GM23338 (cell line): Measurements from ENCODE around the gene OMA1. TPM values are rescaled to one million over a fixed set of nuclear protein-coding genes. Genes with fewer than 3 reads are reported as not detected.

Experiments used
- ATAC-seq: fragments of 200-7000 bp; cut with Tn5 transposase; 3 replicates; pipeline ENCODE4 v1.9.1; 2020
- DNase-seq: peaks from one replicate; pipeline ENCODE4 v3.0.0-alpha.2; 2015; ENCODE audit warnings: low spot score
- H2AFZ ChIP-seq: fragments of 200-600 bp; sonication (generic); 2 replicates; pipeline ENCODE4 v1.8.0; 2016; ENCODE audit warnings: antibody characterized with exemption, mild to moderate bottlenecking, moderate library complexity
- H3F3A ChIP-seq: fragments of 200-600 bp; sonication (generic); replicated peaks from 2 replicates; pipeline ENCODE4 v1.8.0; 2017; ENCODE audit warnings: antibody characterized with exemption, mixed run types, low read depth
- H3K27ac ChIP-seq: fragments of 200-600 bp; sonication (generic); 2 replicates; pipeline ENCODE4 v1.6.1; 2016; ENCODE audit warnings: low read depth
- H3K27me3 ChIP-seq: fragments of 200-600 bp; sonication (generic); 2 replicates; pipeline ENCODE4 v1.8.0; 2016; ENCODE audit warnings: mild to moderate bottlenecking, mixed run types, moderate library complexity; ENCODE audit not compliant: insufficient read depth
- H3K36me3 ChIP-seq: fragments of 200-600 bp; sonication (generic); 2 replicates; pipeline ENCODE4 v1.8.0; 2016; ENCODE audit warnings: mild to moderate bottlenecking; ENCODE audit not compliant: insufficient read depth
- H3K4me1 ChIP-seq: fragments of 200-600 bp; sonication (generic); 2 replicates; pipeline ENCODE4 v1.8.0; 2016; ENCODE audit warnings: mild to moderate bottlenecking, moderate library complexity; ENCODE audit not compliant: insufficient read depth
- H3K4me2 ChIP-seq: fragments of 200-600 bp; sonication (generic); 2 replicates; pipeline ENCODE4 v1.7.1; 2017; ENCODE audit warnings: mixed run types
- H3K4me3 ChIP-seq: fragments of 200-600 bp; sonication (generic); 2 replicates; pipeline ENCODE4 v1.6.1; 2016; ENCODE audit warnings: mixed run types
- H3K79me2 ChIP-seq: fragments of 200-600 bp; sonication (generic); replicated peaks from 2 replicates; pipeline ENCODE4 v1.8.0; 2017; ENCODE audit warnings: mild to moderate bottlenecking; ENCODE audit not compliant: insufficient read depth
- H3K9me2 ChIP-seq: fragments of 200-600 bp; sonication (generic); 2 replicates; pipeline ENCODE4 v1.8.0; 2017; ENCODE audit not compliant: insufficient read depth
- H4K20me1 ChIP-seq: fragments of 200-600 bp; sonication (generic); replicated peaks from 2 replicates; pipeline ENCODE4 v1.8.0; 2017; ENCODE audit warnings: mild to moderate bottlenecking; ENCODE audit not compliant: insufficient read depth
- H3K27ac Mint-ChIP-seq: 2 replicates; pipeline ENCODE4 v1.8.0; 2020; ENCODE audit warnings: inconsistent platforms, mild to moderate bottlenecking, moderate library complexity, mixed read lengths
- H3K27me3 Mint-ChIP-seq: 3 replicates; pipeline ENCODE4 v1.8.0; 2022; ENCODE audit warnings: low read depth, mild to moderate bottlenecking, moderate library complexity, mixed read lengths, inconsistent platforms; ENCODE audit not compliant: insufficient read depth, poor library complexity
- H3K36me3 Mint-ChIP-seq: 3 replicates; pipeline ENCODE4 v1.8.0; 2021; ENCODE audit warnings: low read depth, mild to moderate bottlenecking, inconsistent platforms, moderate library complexity, mixed read lengths
- H3K4me1 Mint-ChIP-seq: 3 replicates; pipeline ENCODE4 v1.8.0; 2020; ENCODE audit warnings: mild to moderate bottlenecking, inconsistent platforms, mixed read lengths
- H3K4me3 Mint-ChIP-seq: 3 replicates; pipeline ENCODE4 v1.8.0; 2021; ENCODE audit warnings: moderate library complexity, mild to moderate bottlenecking, inconsistent platforms, mixed read lengths
- H3K9me3 Mint-ChIP-seq: 3 replicates; pipeline ENCODE4 v1.8.0; 2020; ENCODE audit warnings: moderate library complexity, mild to moderate bottlenecking, inconsistent platforms, mixed read lengths
- CREB1 ChIP-seq: fragments of 250-450 bp; sonication (Bioruptor Pico); IDR thresholded peaks from 2 replicates; pipeline ENCODE4 v1.5.0; 2020; ENCODE audit warnings: low read depth, mild to moderate bottlenecking, moderate library complexity
- ETS1 ChIP-seq: IDR thresholded peaks from 2 replicates; pipeline ENCODE4 v1.6.1; 2016; ENCODE audit warnings: antibody characterized with exemption
- EZH2 ChIP-seq: fragments of 200-600 bp; sonication (generic); IDR thresholded peaks from one replicate; pipeline ENCODE4 v1.8.0; 2017; ENCODE audit warnings: antibody characterized with exemption, mild to moderate bottlenecking, low read depth; ENCODE audit not compliant: unreplicated experiment
- JUNB ChIP-seq: IDR thresholded peaks from one replicate; pipeline ENCODE4 v1.6.1; 2016; ENCODE audit warnings: antibody characterized with exemption; ENCODE audit not compliant: unreplicated experiment
- NANOG ChIP-seq: IDR thresholded peaks from 2 replicates; pipeline ENCODE4 v1.6.1; 2016; ENCODE audit warnings: antibody characterized with exemption, borderline replicate concordance
- POLR2AphosphoS5 ChIP-seq: IDR thresholded peaks from 2 replicates; pipeline ENCODE4 v1.6.1; 2016; ENCODE audit warnings: antibody characterized with exemption, low read depth
- REST ChIP-seq: IDR thresholded peaks from one replicate; pipeline ENCODE4 v1.6.1; 2018; ENCODE audit warnings: antibody characterized with exemption; ENCODE audit not compliant: unreplicated experiment
- STAT1 ChIP-seq: IDR thresholded peaks from one replicate; pipeline ENCODE4 v1.6.1; 2016; ENCODE audit warnings: antibody characterized with exemption; ENCODE audit not compliant: unreplicated experiment
- ZNF114 ChIP-seq: fragments of 250-450 bp; sonication (Bioruptor Pico); IDR thresholded peaks from 2 replicates; pipeline ENCODE4 v1.5.0; 2020; ENCODE audit warnings: mild to moderate bottlenecking, moderate library complexity
- ZNF331 ChIP-seq: fragments of 250-450 bp; sonication (Bioruptor Pico); IDR thresholded peaks from 2 replicates; pipeline ENCODE4 v1.5.0; 2020; ENCODE audit warnings: low read depth, mild to moderate bottlenecking, moderate library complexity
- ZNF462 ChIP-seq: fragments of 250-450 bp; sonication (Bioruptor Pico); IDR thresholded peaks from 2 replicates; pipeline ENCODE4 v1.5.0; 2020; ENCODE audit warnings: mild to moderate bottlenecking, moderate library complexity
- polyA plus RNA-seq: library from polyadenylated mRNA; unstranded; fragments of >200 nt; fragmentation: Nextera tagmentation; extraction: Ambion mirVana; gene quantifications from 2 replicates; pipeline ENCODE4 v1.2.1, GENCODE V29; 2016
- total RNA-seq: library from RNA; depleted of rRNA; stranded (reverse); fragments of >200 nt; shearing (Covaris generic); gene quantifications from 2 replicates; pipeline ENCODE4 v1.2.3, GENCODE V29; 2014

Gene OMA1
- total and polyA plus RNA-seq, 2 experiments from 2014 or later, result 21.3 to 33.1 TPM

GRCh38 chr1:58588396-58588795 lies 41.9 kb upstream of the OMA1 start:
- Histone ChIP-seq H4K20me1 (no peaks in the 10 kb centered on the region), H3F3A (no peaks in the 10 kb centered on the region), H3K79me2 (no peaks in the 10 kb centered on the region), H3K36me3 (no peaks in the 10 kb centered on the region), H3K4me1 (no peaks in the 10 kb centered on the region), H2AFZ (no peak overlapping the region), H3K4me3 (no peak overlapping the region), H3K9me2 (0 out of 2 replicates have a peak, but pooled peaks cover 2% of the 10 kb centered on the region), H3K27ac (no peak overlapping the region), H3K4me2 (no peak overlapping the region), H3K27me3 (no peaks in the 10 kb centered on the region; the same call in 1 of the 2 replicates)
- Mint-ChIP-seq H3K36me3 (no peaks in the 10 kb centered on the region), H3K27me3 (peaks cover 8% of the 10 kb centered on the region), H3K9me3 (no peaks in the 10 kb centered on the region), H3K4me3 (no peak overlapping the region), H3K4me1 (no peaks in the 10 kb centered on the region), H3K27ac (no peak overlapping the region)
- DNase-seq (no peak), ATAC-seq (no peak)
- TF ChIP-seq STAT1 (no peak), EZH2 (no peak), ZNF114 (CRISPR knock-in tag) (no peak)

GRCh38 chr1:58587667-58588066 lies 41.1 kb upstream of the OMA1 start:
- Histone ChIP-seq H4K20me1 (no peaks in the 10 kb centered on the region), H2AFZ (no peak overlapping the region), H3K4me3 (no peak overlapping the region), H3K27me3 (no peaks in the 10 kb centered on the region; the same call in 1 of the 2 replicates), H3F3A (no peaks in the 10 kb centered on the region), H3K9me2 (no peaks in the 10 kb centered on the region), H3K4me1 (no peaks in the 10 kb centered on the region), H3K4me2 (no peak overlapping the region), H3K79me2 (no peaks in the 10 kb centered on the region), H3K36me3 (no peaks in the 10 kb centered on the region), H3K27ac (no peak overlapping the region)
- TF ChIP-seq CREB1 (CRISPR knock-in tag) (no peak), ZNF462 (CRISPR knock-in tag) (no peak), ETS1 (no peak), ZNF331 (CRISPR knock-in tag) (no peak), POLR2AphosphoS5 (no peak), JUNB (no peak), NANOG (no peak), EZH2 (no peak), REST (no peak)
- Mint-ChIP-seq H3K27ac (no peak overlapping the region), H3K4me3 (no peak overlapping the region), H3K36me3 (no peaks in the 10 kb centered on the region), H3K27me3 (peaks cover 8% of the 10 kb centered on the region), H3K4me1 (no peaks in the 10 kb centered on the region), H3K9me3 (no peaks in the 10 kb centered on the region)
- DNase-seq, result no peak
- no peak for ATAC-seq
